HCT116 (cell line): ENCODE results near the gene RETREG1. TPM values are rescaled to one million over a fixed set of nuclear protein-coding genes. Genes with fewer than 3 reads are reported as not detected.

Experiments used
- ATAC-seq: fragments of 200-7000 bp; cut with Tn5 transposase; 2 replicates; pipeline ENCODE4 v1.9.1; 2020; ENCODE audit warnings: mild to moderate bottlenecking, moderate library complexity
- BruUV-seq: library from RNA; stranded (reverse); fragments of 400-500 nt; replicated peaks from 2 replicates; lab custom pipeline; 2021; lab: Mats Ljungman, UMichigan
- CTCF ChIA-PET: fragments of 300-600 bp; sonication (Branson Sonifier 250); formaldehyde crosslinking; loops from one replicate; lab custom pipeline; 2021; ENCODE audit warnings: antibody characterized with exemption; lab: Charles Lee
- POLR2A ChIA-PET: fragments of 300-600, 350-600 bp; sonication (Branson Sonifier 250); formaldehyde crosslinking; loops from one replicate; lab custom pipeline; 2021; ENCODE audit warnings: antibody characterized with exemption; lab: Charles Lee
- RAD21 ChIA-PET, 2 experiments: fragments of 300-600 bp; sonication (Branson Sonifier 250); formaldehyde crosslinking; loops; one replicate each; lab custom pipeline; 2023; ENCODE audit warnings: low total read pairs in 2 of 2; ENCODE audit not compliant: uncharacterized antibody in 2 of 2, unreplicated experiment in 2 of 2, low non-redundant PET in 1 of 2; lab: Charles Lee
- DNase-seq: peaks from one replicate; pipeline ENCODE4 v3.0.0-alpha.2; 2010; ENCODE audit warnings: low read depth, low spot score
- H2AFZ ChIP-seq: fragments of 200-600 bp; shearing (Covaris generic), sonication (generic); 2 replicates; pipeline ENCODE4 v1.6.1; 2017; ENCODE audit warnings: low read depth, mixed run types, mixed read lengths, antibody characterized with exemption, low read length; ENCODE audit not compliant: poor library complexity, severe bottlenecking
- H3K27ac ChIP-seq: 2 replicates; pipeline ENCODE4 v1.5.1; 2012; ENCODE audit warnings: low read depth, low read length
- H3K27me3 ChIP-seq: fragments of 200-600 bp; sonication (generic); 2 replicates; pipeline ENCODE4 v1.6.1; 2016; ENCODE audit warnings: mixed run types, low read length, mixed read lengths; ENCODE audit not compliant: insufficient read depth
- H3K36me3 ChIP-seq, 2 experiments: fragments of 200-500 bp in 1 of 2; fragments of 200-600 bp in 1 of 2; sonication (Bioruptor generic) in 1 of 2; sonication (generic) in 1 of 2; 2 replicates each; pipeline versions ENCODE4 v1.5.1 to v1.6.1; 2014 to 2016; ENCODE audit warnings: low read length in 2 of 2, inconsistent platforms in 1 of 2, mixed read lengths in 1 of 2, mixed run types in 1 of 2; ENCODE audit not compliant: insufficient read depth in 2 of 2, control insufficient read depth in 1 of 2
- H3K4me1 ChIP-seq, 2 experiments: fragments of 200-600 bp in 1 of 2; sonication (generic) in 1 of 2; 2 replicates each; pipeline versions ENCODE4 v1.5.1 to v1.6.1; 2012 to 2017; ENCODE audit warnings: low read length in 2 of 2, inconsistent platforms in 1 of 2, mild to moderate bottlenecking in 1 of 2, mixed read lengths in 1 of 2, mixed run types in 1 of 2, moderate library complexity in 1 of 2; ENCODE audit not compliant: insufficient read depth in 2 of 2, control insufficient read depth in 1 of 2
- H3K4me2 ChIP-seq: fragments of 200-600 bp; sonication (generic); 2 replicates; pipeline ENCODE4 v1.6.1; 2017; ENCODE audit warnings: mixed run types, low read length, mixed read lengths
- H3K4me3 ChIP-seq, 2 experiments: fragments of 200-600 bp in 1 of 2; sonication (generic) in 1 of 2; replicated peaks in 1 of 2; 2 replicates each; pipeline ENCODE4 v1.5.1; 2011 to 2016; ENCODE audit warnings: low read length in 2 of 2, control low read depth in 1 of 2, low read depth in 1 of 2, mild to moderate bottlenecking in 1 of 2, mixed read lengths in 1 of 2, mixed run types in 1 of 2
- H3K79me2 ChIP-seq: fragments of 200-600 bp; sonication (generic); 2 replicates; pipeline ENCODE4 v1.6.1; 2017; ENCODE audit warnings: mild to moderate bottlenecking, mixed run types, low read length, moderate library complexity, mixed read lengths; ENCODE audit not compliant: insufficient read depth
- H3K9ac ChIP-seq: fragments of 200-600 bp; sonication (generic); 2 replicates; pipeline ENCODE4 v1.6.1; 2016; ENCODE audit warnings: low read length, mixed read lengths
- H3K9me2 ChIP-seq: fragments of 200-600 bp; sonication (generic), shearing (Covaris generic); 2 replicates; pipeline ENCODE4 v1.6.1; 2017; ENCODE audit warnings: mixed run types, mild to moderate bottlenecking, moderate library complexity; ENCODE audit not compliant: insufficient read depth
- H3K9me3 ChIP-seq, 2 experiments: fragments of 200-500 bp in 1 of 2; fragments of 200-600 bp in 1 of 2; sonication (Bioruptor generic) in 1 of 2; sonication (generic) in 1 of 2; 2 replicates each; pipeline ENCODE4 v1.6.1; 2014 to 2017; ENCODE audit warnings: low read length in 2 of 2, mixed read lengths in 2 of 2, inconsistent platforms in 1 of 2, low read depth in 1 of 2, mild to moderate bottlenecking in 1 of 2, mixed run types in 1 of 2, moderate library complexity in 1 of 2; ENCODE audit not compliant: control insufficient read depth in 1 of 2, insufficient read depth in 1 of 2
- H4K20me1 ChIP-seq: fragments of 200-600 bp; sonication (generic), shearing (Covaris generic); 2 replicates; pipeline ENCODE4 v1.6.1; 2017; ENCODE audit warnings: mixed run types, mild to moderate bottlenecking, moderate library complexity; ENCODE audit not compliant: insufficient read depth
- CBX3 ChIP-seq: IDR thresholded peaks from 2 replicates; pipeline ENCODE4 v1.6.1; 2012; ENCODE audit warnings: low read depth
- CEBPB ChIP-seq: IDR thresholded peaks from 2 replicates; pipeline ENCODE4 v1.6.1; 2012; ENCODE audit warnings: low read depth
- EGR1 ChIP-seq: IDR thresholded peaks from 2 replicates; pipeline ENCODE4 v1.6.1; 2012; ENCODE audit warnings: low read depth
- EZH2phosphoT487 ChIP-seq: fragments of 200-600 bp; IDR thresholded peaks from 2 replicates; pipeline ENCODE4 v1.6.1; 2018; ENCODE audit warnings: antibody characterized with exemption, borderline replicate concordance
- FOSL1 ChIP-seq: IDR thresholded peaks from 2 replicates; pipeline ENCODE4 v1.6.1; 2012; ENCODE audit warnings: low read depth
- JUND ChIP-seq: IDR thresholded peaks from 2 replicates; pipeline ENCODE4 v1.6.1; 2012
- POLR2A ChIP-seq: IDR thresholded peaks from 2 replicates; pipeline ENCODE4 v1.7.0; 2011; ENCODE audit warnings: borderline replicate concordance; ENCODE audit not compliant: insufficient read depth, insufficient read length; ENCODE audit errors: extremely low read depth
- POLR2AphosphoS5 ChIP-seq: IDR thresholded peaks from 2 replicates; pipeline ENCODE4 v1.6.1; 2011; ENCODE audit warnings: mild to moderate bottlenecking, low read depth, low read length, moderate library complexity
- SIN3A ChIP-seq: IDR thresholded peaks from 2 replicates; pipeline ENCODE4 v1.6.1; 2012; ENCODE audit warnings: low read depth
- SP1 ChIP-seq: IDR thresholded peaks from 2 replicates; pipeline ENCODE4 v1.6.1; 2012; ENCODE audit warnings: low read depth
- ZBTB33 ChIP-seq: IDR thresholded peaks from 2 replicates; pipeline ENCODE4 v1.6.1; 2011; ENCODE audit warnings: mild to moderate bottlenecking, low read length, moderate library complexity; ENCODE audit not compliant: insufficient replicate concordance; ENCODE audit errors: extremely low read depth
- intact Hi-C: fragments of 100-400 bp; cut with micrococcal nuclease; formaldehyde crosslinking; loops from 2 replicates; pipeline ENCODE4 v1.10.0; 2022
- total RNA-seq: library from RNA; stranded (reverse); gene quantifications from one replicate; pipeline ENCODE4 v1.2.1, GENCODE V29; 2021; ENCODE audit not compliant: unreplicated experiment

The RETREG1 gene
- total RNA-seq, 1 experiment from 2014 or later: 6.0 TPM

- TF ChIP-seq FOSL1: no peak
- TF ChIP-seq POLR2AphosphoS5: peak; percentile 48; the same call in 1 of the 2 replicates
- TF ChIP-seq CBX3: no peak
- no peak for TF ChIP-seq EZH2phosphoT487
- no peak for TF ChIP-seq EGR1
- no peak for TF ChIP-seq CEBPB
Measured at GRCh38 chr5:16616536-16617273, at the start of gene RETREG1 (continued).

- POLR2A ChIA-PET: no interaction called here
- Histone ChIP-seq H3K27me3 (no peaks in the 10 kb centered on the region), H3K9me3 (no peaks in the 10 kb centered on the region), H3K4me3 (no peak overlapping the region), H2AFZ (no peak overlapping the region), H3K9ac (no peak overlapping the region), H3K4me2 (no peak overlapping the region), H3K79me2 (no peaks in the 10 kb centered on the region), H3K4me1 (no peaks in the 10 kb centered on the region), H4K20me1 (no peaks in the 10 kb centered on the region), H3K36me3 (peaks cover 5 to 6% of the 10 kb centered on the region in 2 experiments; a peak in 3 of 4 replicates), H3K27ac (no peak overlapping the region), H3K9me2 (no peaks in the 10 kb centered on the region)
- RAD21 ChIA-PET: no interaction called here
- ATAC-seq (no peak), DNase-seq (no peak)
- intact Hi-C loops: no loop called here
- BruUV-seq: no TSS peak
- CTCF ChIA-PET: interaction anchor here (0.7 to 1.3 kb wide), 4 partner anchors 175 to 523 kb away, joined by 3 to 5 read pairs (median 4); no protein-coding TSS in a partner anchor
- TF ChIP-seq FOSL1: no peak
- TF ChIP-seq JUND: no peak
- no peak for TF ChIP-seq POLR2AphosphoS5
- no peak for TF ChIP-seq POLR2A
- no peak for TF ChIP-seq SIN3A
- no peak for TF ChIP-seq SP1
- TF ChIP-seq ZBTB33: no peak
Measured at GRCh38 chr5:16666130-16666882, 49.5 kb upstream of the RETREG1 start.
